GM12892 (cell line): Measurements from ENCODE around the gene PSAP.

ENCODE experiments used
- DNase-seq: peaks from one replicate; pipeline ENCODE4 v3.0.0; 2011; ENCODE audit not compliant: insufficient read length
- FAIRE-seq: peaks from 2 replicates; lab custom pipeline; 2011; peaks lifted over from hg19 to GRCh38; lab: Jason Lieb, UNC
- POLR2A ChIP-seq: IDR thresholded peaks from 2 replicates; pipeline ENCODE4 v1.6.1; 2011; ENCODE audit warnings: low read depth, low read length, control low read depth
- POLR2AphosphoS5 ChIP-seq: IDR thresholded peaks from 2 replicates; pipeline ENCODE4 v1.6.1; 2011; ENCODE audit warnings: low read depth, low read length, control low read depth
- TAF1 ChIP-seq: IDR thresholded peaks from 2 replicates; pipeline ENCODE4 v1.6.1; 2011; ENCODE audit warnings: low read depth, mild to moderate bottlenecking, control low read depth, low read length, borderline replicate concordance

PSAP gene

GRCh38 chr10:71829171-71829570, 21.9 kb downstream of the PSAP start:
- TF ChIP-seq POLR2AphosphoS5: no peak
- TF ChIP-seq POLR2A: no peak
- TF ChIP-seq TAF1: no peak
- no peak for FAIRE-seq
- no peak for DNase-seq

GRCh38 chr10:71828702-71829101, 22.3 kb downstream of the PSAP start:
- DNase-seq (no peak), FAIRE-seq (no peak)
- TF ChIP-seq POLR2A (no peak), TAF1 (no peak), POLR2AphosphoS5 (no peak)

- TF ChIP-seq POLR2AphosphoS5: no peak
- no peak for TF ChIP-seq TAF1
- TF ChIP-seq POLR2A: no peak
- DNase-seq (no peak), FAIRE-seq (no peak)
Measured at GRCh38 chr10:71827852-71828251, 23.2 kb downstream of the PSAP start.

GRCh38 chr10:71825217-71825616, 25.8 kb downstream of the PSAP start:
- TF ChIP-seq POLR2A (no peak), POLR2AphosphoS5 (no peak), TAF1 (no peak)
- DNase-seq: no peak
- no peak for FAIRE-seq

- FAIRE-seq (no peak), DNase-seq (no peak)
- TF ChIP-seq POLR2A (no peak), POLR2AphosphoS5 (no peak), TAF1 (no peak)
Measured at GRCh38 chr10:71824333-71824732, 26.7 kb downstream of the PSAP start.

GRCh38 chr10:71823356-71823755, 27.7 kb downstream of the PSAP start:
- FAIRE-seq (no peak), DNase-seq (no peak)
- TF ChIP-seq TAF1 (no peak), POLR2AphosphoS5 (no peak), POLR2A (no peak)

GRCh38 chr10:71821909-71822763, 28.9 kb downstream of the PSAP start:
- TF ChIP-seq TAF1: no peak
- no peak for DNase-seq
- no peak for FAIRE-seq

- DNase-seq (no peak), FAIRE-seq (no peak)
- no peak for TF ChIP-seq POLR2AphosphoS5
- no peak for TF ChIP-seq POLR2A
- no peak for TF ChIP-seq TAF1
Measured at GRCh38 chr10:71820966-71821365, 30.1 kb downstream of the PSAP start.

GRCh38 chr10:71819985-71820384, 31.1 kb downstream of the PSAP start:
- FAIRE-seq (no peak), DNase-seq (no peak)

GRCh38 chr10:71819441-71819861, 31.6 kb downstream of the PSAP start:
- TF ChIP-seq POLR2AphosphoS5: no peak
- no peak for TF ChIP-seq POLR2A
- TF ChIP-seq TAF1: no peak
- DNase-seq: no peak
- no peak for FAIRE-seq

More at GRCh38 chr10:71819985-71820384, 31.1 kb downstream of the PSAP start:
- TF ChIP-seq POLR2A (no peak), POLR2AphosphoS5 (no peak), TAF1 (no peak)

- FAIRE-seq (no peak), DNase-seq (no peak)
- no peak for TF ChIP-seq POLR2A
- no peak for TF ChIP-seq POLR2AphosphoS5
- no peak for TF ChIP-seq TAF1
Measured at GRCh38 chr10:71818674-71819260, 32.3 kb downstream of the PSAP start.
